HG02678 (cell line): ENCODE measurements around the gene SLC24A4.

Source experiments
- ATAC-seq: cut with Tn5 transposase; IDR thresholded peaks from one replicate; pipeline ENCODE4 v1.9.1; 2021; ENCODE audit warnings: mild to moderate bottlenecking, moderate library complexity; ENCODE audit not compliant: unreplicated experiment

SLC24A4 gene

GRCh38 chr14:92366237-92366636, 43.3 kb downstream of the SLC24A4 start:
- ATAC-seq, result no peak

GRCh38 chr14:92368001-92368400, 45.0 kb downstream of the SLC24A4 start:
- ATAC-seq, result no peak

GRCh38 chr14:92369097-92369496, 46.1 kb downstream of the SLC24A4 start:
- no peak for ATAC-seq

- ATAC-seq, result no peak
Observed at GRCh38 chr14:92372230-92372629, 49.3 kb downstream of the SLC24A4 start.

GRCh38 chr14:92373336-92373735, 50.4 kb downstream of the SLC24A4 start:
- no peak for ATAC-seq

GRCh38 chr14:92380131-92380530, 57.2 kb downstream of the SLC24A4 start:
- ATAC-seq, result no peak

- no peak for ATAC-seq
Observed at GRCh38 chr14:92380582-92380981, 57.6 kb downstream of the SLC24A4 start.

GRCh38 chr14:92382677-92383076, 59.7 kb downstream of the SLC24A4 start:
- ATAC-seq, result no peak

GRCh38 chr14:92383805-92384204, 60.8 kb downstream of the SLC24A4 start:
- no peak for ATAC-seq

- ATAC-seq, result no peak
Observed at GRCh38 chr14:92384461-92385133, 61.6 kb downstream of the SLC24A4 start.

GRCh38 chr14:92385561-92385960, 62.6 kb downstream of the SLC24A4 start:
- no peak for ATAC-seq

- ATAC-seq, result no peak
Observed at GRCh38 chr14:92386165-92386564, 63.2 kb downstream of the SLC24A4 start.

- no peak for ATAC-seq
Observed at GRCh38 chr14:92386637-92387036, 63.7 kb downstream of the SLC24A4 start.

GRCh38 chr14:92387578-92387977, 64.6 kb downstream of the SLC24A4 start:
- ATAC-seq, result no peak

GRCh38 chr14:92389598-92390158, 66.7 kb downstream of the SLC24A4 start:
- no peak for ATAC-seq

- no peak for ATAC-seq
Observed at GRCh38 chr14:92391726-92392125, 68.8 kb downstream of the SLC24A4 start.

GRCh38 chr14:92392711-92393110, 69.7 kb downstream of the SLC24A4 start:
- ATAC-seq, result no peak

GRCh38 chr14:92397150-92397952, 74.4 kb downstream of the SLC24A4 start:
- ATAC-seq, result no peak

- no peak for ATAC-seq
Observed at GRCh38 chr14:92397953-92398564, 75.1 kb downstream of the SLC24A4 start.

GRCh38 chr14:92398888-92399636, 76.1 kb downstream of the SLC24A4 start:
- no peak for ATAC-seq
